ENCODE measurements around the gene BCLAF3. TPM values are rescaled to one million over a fixed set of nuclear protein-coding genes. Genes with fewer than 3 reads are reported as not detected.
A peak's percentile ranks its signal among the peaks of the same experiment; 100 is the strongest.

The BCLAF3 gene
- 10 to 100 TPM; 10.1 to 16.0 (median 13.0) TPM for polyA plus RNA-seq (ENCODE audit: insufficient read length in 4 of 4)

DNA sequence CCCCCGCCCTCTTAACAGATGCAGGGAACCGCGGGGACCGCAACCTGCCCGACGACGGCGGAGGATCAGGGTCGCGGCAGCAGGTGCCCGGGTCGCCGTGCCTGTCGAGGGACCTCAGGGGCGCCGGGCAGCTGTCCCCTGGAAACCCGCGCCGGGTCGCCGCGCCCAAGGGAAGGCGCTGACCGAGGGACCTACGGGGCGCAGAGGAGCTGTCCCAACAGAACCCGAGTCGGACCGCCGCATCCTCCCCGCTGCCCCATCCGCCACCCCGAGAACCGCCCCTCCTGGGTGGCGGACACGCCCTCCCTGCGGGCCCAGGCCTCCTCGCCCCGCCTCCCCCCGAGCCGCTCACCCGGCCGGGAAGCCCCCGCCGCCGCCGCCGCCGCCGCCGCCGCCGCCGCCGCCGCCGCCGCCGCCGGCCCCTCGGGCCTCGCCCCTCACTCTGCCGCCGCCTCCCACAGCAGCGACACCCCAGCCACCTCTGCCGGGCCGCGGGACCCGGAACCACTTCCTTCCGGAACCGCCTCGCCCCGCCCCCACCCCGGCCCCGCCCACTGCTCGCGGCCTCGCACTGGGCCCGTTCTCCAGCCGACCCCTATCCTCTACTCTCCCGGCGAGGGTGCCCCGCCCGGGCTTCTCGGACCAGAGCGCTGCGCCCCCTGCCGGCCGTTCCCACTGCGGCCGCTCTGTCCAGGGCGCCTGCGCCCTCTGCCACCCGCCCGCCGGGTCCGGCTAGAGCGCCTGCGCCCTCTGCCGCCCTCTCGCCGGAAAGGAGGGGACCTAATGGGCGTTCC is at the start of gene BCLAF3:
Gene BCLAF3, minus strand, starts transcription at position 506 of the 794 bp plus-strand sequence. CDS start 20,797 bp downstream, outside the sequence.
- DNase-seq (ENCODE audit: low read depth in 4 of 4, low spot score in 2 of 4) = peak; percentile 31 to 73 (median 66)

GRCh38 chrX:20038966-20039365 is 48.1 kb upstream of the BCLAF3 start:
- no peak for DNase-seq (ENCODE audit: low read depth in 4 of 4, low spot score in 2 of 4)

DNA sequence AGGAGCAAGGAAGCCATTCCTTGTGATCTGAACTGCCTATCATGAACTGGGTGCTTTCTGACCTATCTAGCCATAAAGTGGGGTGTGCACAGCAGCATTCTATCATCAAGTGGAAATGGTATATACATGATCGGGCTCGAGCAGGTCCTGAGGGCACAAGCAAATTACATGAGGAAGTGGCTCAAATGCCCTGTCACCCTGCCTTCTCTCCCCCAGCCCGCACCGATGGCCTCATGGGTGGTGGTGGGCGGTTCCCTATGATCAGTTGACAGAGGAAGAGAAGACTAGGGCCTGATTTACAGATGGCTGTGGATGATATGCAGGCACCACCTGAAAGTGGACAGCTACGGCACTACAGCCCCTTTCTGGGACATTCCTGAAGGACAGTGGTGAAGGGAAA is 46.3 kb upstream of the BCLAF3 start:
- DNase-seq (ENCODE audit: low read depth in 4 of 4, low spot score in 2 of 4) = no peak

GRCh38 chrX:20032201-20032600 is 41.3 kb upstream of the BCLAF3 start:
- no peak for DNase-seq (ENCODE audit: low read depth in 4 of 4, low spot score in 2 of 4)

GRCh38 chrX:20029728-20030127 is 38.9 kb upstream of the BCLAF3 start:
- peak in 1 of 4 donors; percentile 0 for DNase-seq (ENCODE audit: low read depth in 4 of 4, low spot score in 2 of 4)

GRCh38 chrX:20028588-20028987 is 37.7 kb upstream of the BCLAF3 start:
- no peak for DNase-seq (ENCODE audit: low read depth in 4 of 4, low spot score in 2 of 4)

DNA sequence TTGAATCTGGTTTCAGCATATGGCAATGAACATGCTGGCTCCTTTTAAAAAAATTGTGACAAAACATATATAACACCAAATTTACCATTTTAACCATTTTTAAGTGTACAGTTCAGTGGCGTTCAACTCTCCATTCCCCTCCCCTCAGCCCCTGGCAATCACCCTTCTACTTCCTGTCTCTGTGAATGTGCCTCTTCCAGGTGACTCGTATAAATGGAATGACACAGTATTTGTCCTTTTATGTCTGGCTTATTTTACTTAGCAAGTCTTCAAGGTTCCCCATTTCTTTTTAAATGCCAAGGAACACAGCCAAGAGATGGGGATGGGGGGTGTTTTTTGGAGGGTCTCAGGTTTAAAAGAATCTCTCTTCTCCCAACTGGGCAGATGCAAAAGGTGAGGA is 35.4 kb upstream of the BCLAF3 start:
- no peak for DNase-seq (ENCODE audit: low read depth in 4 of 4, low spot score in 2 of 4)

DNA sequence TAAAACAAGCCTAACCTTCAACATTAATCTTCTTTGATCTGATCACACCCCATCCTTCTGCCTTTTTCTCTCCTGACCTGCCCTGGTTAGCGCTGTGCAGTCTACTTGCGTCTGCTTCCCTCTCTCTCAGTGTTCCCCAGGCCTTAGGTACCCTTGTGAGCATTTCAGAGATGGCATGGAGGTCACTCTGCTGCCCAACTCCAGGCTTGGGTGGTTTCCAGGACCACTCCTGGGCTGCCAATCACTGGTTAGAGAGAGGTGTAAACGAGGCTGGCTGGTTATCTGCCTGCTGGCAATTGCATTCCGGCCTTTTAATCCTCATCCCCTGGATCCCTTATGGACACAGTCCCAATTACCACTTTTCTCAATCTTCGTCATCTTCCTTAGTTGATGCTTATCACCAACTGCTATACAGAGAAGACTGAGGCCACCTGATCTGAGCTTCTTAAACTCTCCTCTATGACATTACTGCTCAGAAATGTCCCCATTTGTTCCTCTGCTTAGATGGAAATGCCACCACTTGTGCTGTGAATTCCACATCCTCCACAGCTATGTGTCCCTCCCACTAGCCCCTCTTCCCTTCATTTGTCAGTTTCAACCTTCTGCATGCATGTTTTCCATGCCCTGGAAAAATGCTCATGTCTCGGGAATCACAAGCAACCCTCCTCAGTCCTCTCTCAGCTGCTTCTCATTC is 29.0 kb upstream of the BCLAF3 start:
- DNase-seq (ENCODE audit: low read depth in 4 of 4, low spot score in 2 of 4) = no peak

DNA sequence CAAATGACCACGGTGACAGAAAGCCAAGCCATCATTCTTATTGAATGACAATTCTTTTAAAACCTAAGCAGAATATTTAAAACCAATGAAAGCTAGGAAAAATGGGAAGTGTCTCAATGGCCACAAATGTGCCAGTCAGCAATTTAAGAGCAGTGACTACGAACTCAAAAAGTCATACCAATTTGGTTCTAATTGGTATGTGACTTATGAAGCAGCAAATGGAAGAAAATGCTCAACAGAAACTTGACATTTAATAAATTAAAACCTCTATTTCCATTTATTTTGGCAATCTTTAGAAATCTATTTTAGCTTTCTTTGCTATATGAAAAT is 25.7 kb upstream of the BCLAF3 start:
- DNase-seq (ENCODE audit: low read depth in 4 of 4, low spot score in 2 of 4) = no peak

DNA sequence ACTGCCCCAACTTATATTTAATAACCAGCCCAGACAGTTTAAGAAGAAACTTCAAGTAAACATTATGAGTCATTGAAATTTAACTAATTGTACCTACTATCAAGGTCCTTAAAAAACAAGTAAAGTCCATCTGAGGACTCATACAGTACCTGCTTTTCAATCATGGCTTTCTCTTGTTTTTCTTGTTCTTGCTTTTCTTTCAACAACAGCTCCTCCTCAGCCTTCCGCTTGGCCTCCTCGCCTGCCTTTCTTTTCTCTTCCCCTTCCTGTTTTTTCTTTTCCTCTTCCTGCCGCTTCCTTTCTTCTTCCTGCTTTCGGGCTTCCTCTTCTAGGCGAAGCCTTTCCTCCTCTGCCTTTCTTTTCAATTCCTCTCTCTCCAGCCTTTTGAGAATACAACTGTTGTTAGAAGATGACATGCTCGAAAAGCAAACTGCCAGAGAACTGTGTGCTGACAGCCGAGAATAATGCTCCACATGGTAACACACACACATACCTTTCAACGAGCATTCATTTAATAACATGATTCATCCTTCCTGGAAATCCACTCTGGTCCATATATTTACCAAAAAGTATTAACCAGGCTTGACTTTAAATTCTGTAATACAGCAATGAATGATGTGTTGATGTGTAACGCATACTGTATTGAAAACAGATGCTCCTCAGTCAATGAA is 25.2 kb upstream of the BCLAF3 start:
- DNase-seq (ENCODE audit: low read depth in 4 of 4, low spot score in 2 of 4) = no peak

DNA sequence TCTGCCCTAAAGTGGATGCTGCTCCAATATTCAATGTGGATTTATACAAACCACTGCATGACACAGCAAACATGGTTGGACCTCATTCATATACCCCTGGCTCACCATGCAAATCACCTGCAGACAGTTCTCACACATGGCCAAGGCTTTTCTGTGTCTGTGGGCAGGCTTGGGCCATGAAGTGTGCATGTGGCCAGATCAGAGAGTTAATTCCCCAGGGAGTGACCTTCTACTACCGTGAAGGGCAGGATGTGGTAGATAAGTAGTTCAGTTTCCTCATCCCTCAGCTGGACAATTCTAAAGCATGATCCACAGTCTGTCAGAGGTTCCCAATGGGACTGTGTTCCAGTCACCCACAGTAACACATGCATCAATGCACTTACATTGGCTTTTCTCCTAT is 24.6 kb upstream of the BCLAF3 start:
- no peak for DNase-seq (ENCODE audit: low read depth in 4 of 4, low spot score in 2 of 4)

DNA sequence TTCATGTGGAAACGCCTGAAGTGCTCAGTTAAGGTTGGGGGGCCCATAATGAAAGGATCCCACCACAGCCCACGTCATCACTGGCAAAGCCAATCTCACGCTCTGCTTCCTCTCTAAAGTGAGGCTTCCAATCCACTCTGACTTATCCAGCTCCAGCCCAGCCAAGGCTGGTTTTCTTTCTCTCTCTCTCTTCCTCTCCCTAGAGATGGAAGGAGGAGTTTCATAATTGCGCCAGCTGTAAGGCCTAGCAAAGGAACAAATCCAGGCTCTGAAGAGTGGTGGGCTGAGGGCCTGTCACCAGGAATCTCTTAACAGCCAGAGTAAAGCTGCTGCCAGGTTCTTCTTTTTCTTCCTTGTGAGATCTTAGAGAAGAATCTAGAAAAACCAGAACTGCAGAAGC is 20.7 kb upstream of the BCLAF3 start:
- DNase-seq (ENCODE audit: low read depth in 4 of 4, low spot score in 2 of 4) = no peak

DNA sequence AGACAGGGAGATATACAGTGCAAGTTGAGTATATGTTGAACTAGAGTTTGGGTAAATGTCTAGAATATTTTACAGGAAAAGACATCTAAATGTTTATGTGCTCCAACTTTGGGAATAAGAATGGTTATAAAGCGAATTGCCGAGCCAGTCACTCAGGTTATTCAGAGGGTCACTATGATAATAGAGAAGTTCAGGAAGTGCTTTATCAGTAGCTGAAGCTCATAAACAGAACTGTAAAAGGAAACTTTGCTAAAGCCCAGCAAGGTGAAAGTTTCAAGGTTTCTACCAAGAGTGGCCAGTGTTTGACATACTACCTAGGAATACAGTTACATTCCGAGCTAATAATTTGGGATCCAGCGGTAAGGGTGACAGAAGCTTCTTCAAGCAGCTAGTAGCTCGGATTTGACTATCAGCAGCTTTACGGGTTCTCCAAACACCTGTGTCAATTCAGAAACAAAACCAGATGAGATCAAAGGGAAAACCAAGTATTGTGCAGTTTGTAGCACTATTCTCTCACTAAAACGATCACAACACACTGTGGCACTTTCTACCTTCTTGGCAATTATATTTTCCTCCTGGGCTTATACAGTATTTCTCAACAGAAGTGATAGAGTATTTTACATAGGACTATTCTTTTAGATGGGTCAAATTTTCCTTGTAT is 17.2 kb upstream of the BCLAF3 start:
- DNase-seq (ENCODE audit: low read depth in 4 of 4, low spot score in 2 of 4) = no peak

GRCh38 chrX:20005883-20006282 is 15.0 kb upstream of the BCLAF3 start:
- no peak for DNase-seq (ENCODE audit: low read depth in 4 of 4, low spot score in 2 of 4)

DNA sequence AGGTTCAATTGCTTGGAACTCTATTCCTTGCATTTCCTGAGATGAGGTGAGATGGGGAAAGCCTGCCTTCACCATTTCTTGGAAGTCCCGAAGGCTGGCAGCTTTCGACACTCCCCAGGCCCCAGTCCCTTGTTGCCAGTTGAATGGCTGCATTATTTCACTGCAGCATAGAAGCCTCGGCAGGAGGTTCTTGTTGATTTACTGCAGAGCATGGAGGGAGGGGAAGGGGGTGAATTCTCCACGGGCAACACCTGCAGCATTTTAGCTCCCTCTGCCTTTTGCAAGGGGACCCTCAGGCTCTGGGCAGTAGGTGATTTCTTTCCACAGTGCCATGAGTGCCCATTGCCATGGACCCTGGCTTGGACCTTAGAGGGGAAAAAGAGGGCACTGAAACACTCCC is 10.7 kb upstream of the BCLAF3 start:
- no peak for DNase-seq (ENCODE audit: low read depth in 4 of 4, low spot score in 2 of 4)

DNA sequence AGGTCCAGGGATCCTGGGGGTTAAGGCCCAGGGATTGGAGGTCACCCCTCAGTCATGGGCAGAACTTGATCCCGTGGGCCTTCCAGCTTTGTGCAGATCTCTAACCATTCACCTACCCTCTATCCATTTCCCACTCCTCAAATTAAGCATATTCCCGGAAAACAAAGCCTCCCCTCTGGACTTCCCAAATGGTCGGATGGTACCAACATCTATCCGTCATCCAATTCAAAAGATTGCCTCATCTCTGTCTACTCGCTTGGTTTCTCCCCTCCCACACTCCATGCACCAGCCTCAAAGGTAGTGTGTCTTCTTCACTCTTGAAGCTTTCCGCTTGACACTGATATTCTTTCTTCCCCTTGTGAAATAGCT is 473 bp upstream of the BCLAF3 start:
- peak in 1 of 4 donors; percentile 8 for DNase-seq (ENCODE audit: low read depth in 4 of 4, low spot score in 2 of 4)

GRCh38 chrX:19990151-19990555 is 708 bp downstream of the BCLAF3 start:
- no peak for DNase-seq (ENCODE audit: low read depth in 4 of 4, low spot score in 2 of 4)

DNA sequence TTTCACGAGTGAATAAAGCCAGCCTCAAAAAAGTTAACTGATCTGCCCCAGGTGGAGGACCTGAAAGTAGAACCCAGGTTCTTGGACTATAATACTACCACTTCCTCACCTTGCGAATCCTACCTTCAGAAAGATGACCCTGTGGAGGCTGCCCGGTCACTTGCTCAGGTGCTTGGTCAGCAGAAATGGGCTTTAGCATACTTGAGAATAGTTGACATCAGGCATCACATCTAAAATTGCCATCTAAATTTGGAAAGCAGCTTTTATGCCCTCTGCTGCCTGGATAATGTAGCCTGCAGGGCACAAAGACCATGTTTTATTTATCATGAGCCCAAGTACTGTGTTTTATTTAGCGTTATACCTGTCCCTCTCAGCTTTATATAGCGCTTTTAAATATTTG is 3.0 kb downstream of the BCLAF3 start:
- DNase-seq (ENCODE audit: low read depth in 4 of 4, low spot score in 2 of 4) = no peak

- no peak for DNase-seq (ENCODE audit: low read depth in 4 of 4, low spot score in 2 of 4)
These were observed 4.3 kb downstream of the BCLAF3 start for GRCh38 chrX:19986531-19986930.

GRCh38 chrX:19981947-19982346 is 8.9 kb downstream of the BCLAF3 start:
- no peak for DNase-seq (ENCODE audit: low read depth in 4 of 4, low spot score in 2 of 4)

DNA sequence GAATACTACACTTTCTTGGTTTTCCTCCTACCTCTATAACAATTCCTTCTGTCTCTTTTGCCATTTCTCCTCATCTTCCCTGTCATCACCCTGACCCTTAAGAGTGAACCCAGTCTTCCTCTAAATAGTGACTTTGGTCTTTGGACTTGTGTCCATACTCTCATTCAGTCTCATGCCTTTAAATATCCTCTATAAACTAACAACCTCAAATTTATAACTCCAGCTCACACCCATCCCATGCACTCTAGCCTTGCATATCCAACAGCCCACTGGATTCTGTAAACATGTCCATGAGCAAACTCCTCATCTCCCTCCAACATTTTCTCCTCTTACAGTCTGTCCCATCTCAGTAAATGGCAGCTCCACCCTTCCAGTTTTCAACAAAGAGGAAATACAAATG is 15.0 kb downstream of the BCLAF3 start:
- DNase-seq (ENCODE audit: low read depth in 4 of 4, low spot score in 2 of 4) = no peak
